SK-N-SH (cell line): Measurements from ENCODE around the gene ALDH3A2. TPM values are rescaled to one million over a fixed set of nuclear protein-coding genes. Genes with fewer than 3 reads are reported as not detected.

Source experiments
- CTCF ChIA-PET: fragments of 300-600, 350-600 bp; formaldehyde crosslinking; extraction: SDS; loops from one replicate; lab custom pipeline; 2021; lab: Yijun Ruan, JAX
- POLR2A ChIA-PET: fragments of 350-600 bp; sonication (Branson Sonifier 250); formaldehyde crosslinking; extraction: SDS; loops from one replicate; lab custom pipeline; 2020; ENCODE audit warnings: antibody characterized with exemption, inconsistent platforms; lab: Yijun Ruan, JAX
- DNase-seq: peaks from one replicate; pipeline ENCODE4 v3.0.0; 2012
- H2AFZ ChIP-seq: fragments of 200-600 bp; sonication (generic); 2 replicates; pipeline ENCODE4 v1.8.1; 2016; ENCODE audit warnings: antibody characterized with exemption, mild to moderate bottlenecking, low read depth
- H3F3A ChIP-seq: fragments of 200-600 bp; sonication (generic); replicated peaks from 2 replicates; pipeline ENCODE3; 2016; ENCODE audit warnings: antibody characterized with exemption, mild to moderate bottlenecking; ENCODE audit not compliant: insufficient read depth
- H3K27ac ChIP-seq, 2 experiments: fragments of 200-500 bp in 1 of 2; fragments of 200-600 bp in 1 of 2; sonication (Bioruptor generic) in 1 of 2; sonication (generic), shearing (Covaris generic) in 1 of 2; 2 replicates each; pipeline versions ENCODE4 v1.5.1 to v1.6.1; 2014 to 2016; ENCODE audit warnings: low read depth in 2 of 2, inconsistent platforms in 1 of 2, low read length in 1 of 2, mild to moderate bottlenecking in 1 of 2, mixed read lengths in 1 of 2
- H3K27me3 ChIP-seq: fragments of 200-600 bp; sonication (generic), shearing (Covaris generic); 2 replicates; pipeline ENCODE4 v1.6.1; 2016; ENCODE audit warnings: mixed run types; ENCODE audit not compliant: insufficient read depth
- H3K36me3 ChIP-seq, 2 experiments: fragments of 200-500 bp in 1 of 2; fragments of 200-600 bp in 1 of 2; sonication (Bioruptor generic) in 1 of 2; sonication (generic) in 1 of 2; replicated peaks in 1 of 2; 2 replicates each; pipeline versions ENCODE3 to v1.5.1; 2014 to 2016; ENCODE audit warnings: low read length in 1 of 2, mild to moderate bottlenecking in 1 of 2; ENCODE audit not compliant: insufficient read depth in 2 of 2, control insufficient read depth in 1 of 2
- H3K4me1 ChIP-seq, 2 experiments: fragments of 200-500 bp in 1 of 2; fragments of 200-600 bp in 1 of 2; sonication (Bioruptor generic) in 1 of 2; sonication (generic), shearing (Covaris generic) in 1 of 2; 2 replicates each; pipeline versions ENCODE4 v1.5.1 to v1.6.1; 2014 to 2016; ENCODE audit warnings: low read depth in 1 of 2, low read length in 1 of 2, mixed run types in 1 of 2; ENCODE audit not compliant: insufficient read depth in 2 of 2, control insufficient read depth in 1 of 2
- H3K4me2 ChIP-seq: fragments of 200-600 bp; sonication (generic), shearing (Covaris generic); 2 replicates; pipeline ENCODE4 v1.6.1; 2017; ENCODE audit warnings: mixed run types
- H3K4me3 ChIP-seq, 2 experiments: fragments of 200-500 bp in 1 of 2; fragments of 200-600 bp in 1 of 2; sonication (Bioruptor generic) in 1 of 2; sonication (generic), shearing (Covaris generic) in 1 of 2; 2 replicates each; pipeline versions ENCODE4 v1.5.1 to v1.8.1; 2014 to 2016; ENCODE audit warnings: low read depth in 2 of 2, inconsistent platforms in 1 of 2, low read length in 1 of 2, mild to moderate bottlenecking in 1 of 2, mixed read lengths in 1 of 2, moderate library complexity in 1 of 2
- H3K79me2 ChIP-seq: fragments of 200-600 bp; sonication (generic); 2 replicates; pipeline ENCODE4 v1.8.1; 2017; ENCODE audit warnings: mild to moderate bottlenecking; ENCODE audit not compliant: insufficient read depth
- H3K9ac ChIP-seq: fragments of 200-600 bp; sonication (generic); 2 replicates; pipeline ENCODE4 v1.6.1; 2017; ENCODE audit warnings: mixed run types
- H3K9me2 ChIP-seq: fragments of 200-600 bp; sonication (generic); 2 replicates; pipeline ENCODE4 v1.6.1; 2017; ENCODE audit warnings: mixed run types
- H3K9me3 ChIP-seq: fragments of 200-600 bp; sonication (generic); 2 replicates; pipeline ENCODE4 v1.6.1; 2017; ENCODE audit warnings: mixed run types, mild to moderate bottlenecking, moderate library complexity
- H4K20me1 ChIP-seq: fragments of 200-600 bp; sonication (generic); 2 replicates; pipeline ENCODE4 v1.6.1; 2017; ENCODE audit warnings: mild to moderate bottlenecking, mixed run types; ENCODE audit not compliant: insufficient read depth
- CHD2 ChIP-seq: fragments of 150-350 bp; IDR thresholded peaks from 2 replicates; pipeline ENCODE4 v1.6.1; 2018; ENCODE audit warnings: low read length; ENCODE audit not compliant: partially characterized antibody
- ELF1 ChIP-seq: IDR thresholded peaks from 2 replicates; pipeline ENCODE4 v1.4.0; 2012
- EP300 ChIP-seq, 2 experiments: IDR thresholded peaks; 2 replicates each; pipeline versions ENCODE4 v1.4.0 to v1.6.1; 2012; ENCODE audit warnings: borderline replicate concordance in 1 of 2, low read depth in 1 of 2, low read length in 1 of 2
- FOSL2 ChIP-seq: IDR thresholded peaks from 2 replicates; pipeline ENCODE4 v1.4.0; 2012; ENCODE audit warnings: low read depth, mild to moderate bottlenecking, moderate library complexity, borderline replicate concordance
- FOXJ3 ChIP-seq: sonication (generic); formaldehyde crosslinking; IDR thresholded peaks from 2 replicates; pipeline ENCODE4 v1.5.1; 2020; ENCODE audit warnings: mild to moderate bottlenecking, missing genetic modification reagents
- FOXM1 ChIP-seq: IDR thresholded peaks from 2 replicates; pipeline ENCODE4 v1.4.0; 2012; ENCODE audit warnings: low read depth, mild to moderate bottlenecking
- MEF2A ChIP-seq: IDR thresholded peaks from 2 replicates; pipeline ENCODE4 v1.4.0; 2012; ENCODE audit warnings: low read depth, borderline replicate concordance
- MXI1 ChIP-seq: IDR thresholded peaks from 2 replicates; pipeline ENCODE4 v1.6.1; 2012; ENCODE audit warnings: mild to moderate bottlenecking, low read depth, low read length, improper control_type of control experiment
- NFIC ChIP-seq: IDR thresholded peaks from 2 replicates; pipeline ENCODE4 v1.4.0; 2012; ENCODE audit warnings: borderline replicate concordance
- NRF1 ChIP-seq: IDR thresholded peaks from 2 replicates; pipeline ENCODE4 v1.6.1; 2012; ENCODE audit warnings: low read depth, mild to moderate bottlenecking, low read length
- POLR2AphosphoS5 ChIP-seq: IDR thresholded peaks from 2 replicates; pipeline ENCODE4 v1.6.1; 2012; ENCODE audit warnings: low read depth, low read length
- RAD21 ChIP-seq: IDR thresholded peaks from 2 replicates; pipeline ENCODE4 v1.6.1; 2012; ENCODE audit warnings: mild to moderate bottlenecking, low read length
- RFX5 ChIP-seq: IDR thresholded peaks from 2 replicates; pipeline ENCODE4 v1.6.1; 2012; ENCODE audit warnings: mild to moderate bottlenecking, improper control_type of control experiment, low read length
- SIN3A ChIP-seq: IDR thresholded peaks from 2 replicates; pipeline ENCODE4 v1.6.1; 2012; ENCODE audit warnings: low read depth, mild to moderate bottlenecking, low read length, moderate library complexity, borderline replicate concordance
- SMC3 ChIP-seq: IDR thresholded peaks from 2 replicates; pipeline ENCODE4 v1.6.1; 2012; ENCODE audit warnings: low read depth, low read length, improper control_type of control experiment
- TEAD4 ChIP-seq: IDR thresholded peaks from 2 replicates; pipeline ENCODE4 v1.4.0; 2012; ENCODE audit warnings: mild to moderate bottlenecking, borderline replicate concordance; ENCODE audit not compliant: insufficient read depth
- WGBS: methylation state at CpG from one replicate; pipeline ENCODE4 v1.1.6; 2017; ENCODE audit warnings: low lambda C conversion rate; 5-methylcytosine and 5-hydroxymethylcytosine counted together
- polyA plus RNA-seq, 3 experiments: library from polyadenylated mRNA; depleted of rRNA; stranded (reverse); fragments of >200 nt; gene quantifications; 2 replicates each; pipeline ENCODE4 v1.2.3, GENCODE V29; 2012
- TF ChIP-seq, protein P1 (sequence below): IDR thresholded peaks from 2 replicates; pipeline ENCODE4 v1.6.1; 2012; ENCODE audit warnings: mild to moderate bottlenecking, low read depth, low read length, moderate library complexity
- TF ChIP-seq, protein P2 (sequence below): IDR thresholded peaks from 2 replicates; pipeline ENCODE4 v1.4.0; 2012; ENCODE audit warnings: low read depth, borderline replicate concordance

Gene ALDH3A2
- polyA plus RNA-seq, 1 of the 3 experiments (the other 2 are of a cell fraction) = 16.6 TPM

DNA sequence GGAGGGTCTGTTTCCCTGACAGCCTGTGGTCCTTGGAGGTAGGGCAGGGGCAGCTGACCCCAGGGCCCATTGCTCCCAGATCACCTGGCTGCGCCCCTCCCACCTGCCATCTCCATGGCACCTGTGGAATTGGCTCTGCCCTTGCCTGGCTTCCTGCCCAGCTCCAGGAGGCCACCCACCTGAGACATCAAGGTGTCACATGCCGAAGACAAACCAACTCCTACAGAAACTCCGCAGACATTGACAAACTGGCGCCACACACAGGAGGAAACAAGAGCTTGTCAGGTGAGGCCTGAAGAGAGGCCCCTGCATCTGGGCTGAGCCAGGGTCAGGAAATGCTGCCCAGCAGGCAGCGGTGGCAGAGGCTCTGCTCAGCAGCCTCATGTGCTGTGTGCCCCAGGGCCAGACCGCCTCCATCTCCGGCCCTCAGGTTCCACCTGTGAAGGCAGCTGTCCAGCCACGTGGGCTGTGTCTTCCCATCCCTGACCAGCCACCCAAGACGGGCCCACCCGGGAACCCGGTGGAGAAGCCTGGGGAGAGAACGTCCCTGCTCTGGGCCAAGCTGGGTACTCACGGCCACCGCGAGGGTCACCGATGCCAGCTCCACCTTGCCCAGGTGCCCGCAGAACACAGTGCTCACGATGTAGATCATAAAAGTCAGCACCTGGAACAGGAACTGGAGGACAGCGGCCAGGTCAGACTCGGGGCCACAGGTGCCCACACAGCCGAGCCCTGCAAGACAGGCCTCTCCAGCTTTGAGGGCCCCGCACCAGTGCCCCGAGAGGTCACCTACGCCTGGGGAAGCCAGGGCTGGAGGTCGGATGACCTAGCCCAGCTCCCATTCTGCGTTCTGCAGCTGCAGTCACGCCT lies 66.2 kb downstream of the ALDH3A2 start:
- ChIA-PET CTCF (interaction anchor here (0.7 to 2.6 kb wide), 3 partner anchors 30 to 52 kb away, joined by 3 to 9 read pairs (median 5); no protein-coding TSS in a partner anchor), POLR2A (interaction anchor here (0.7 kb wide), 1 partner anchor 412 kb away, joined by 3 read pairs; no protein-coding TSS in a partner anchor)
- Histone ChIP-seq H3K9me3 (no peaks in the 10 kb centered on the region), H3F3A (no peaks in the 10 kb centered on the region), H3K9me2 (no peaks in the 10 kb centered on the region), H3K27me3 (no peaks in the 10 kb centered on the region), H3K36me3 (no peaks in the 10 kb centered on the region), H3K79me2 (no peaks in the 10 kb centered on the region), H3K4me2 (no peak overlapping the region), H3K4me3 (no peak overlapping the region), H4K20me1 (no peaks in the 10 kb centered on the region), H3K9ac (no peak overlapping the region), H3K27ac (no peak overlapping the region), H2AFZ (no peak overlapping the region), H3K4me1 (peaks cover 0 to 7% of the 10 kb centered on the region in 2 experiments; a peak in 1 of 4 replicates)
- TF ChIP-seq NFIC (no peak), FOXJ3 (CRISPR knock-in tag) (no peak), RAD21 (no peak), ELF1 (no peak), FOSL2 (no peak), CHD2 (no peak), RFX5 (no peak), POLR2AphosphoS5 (no peak), MXI1 (no peak), EP300 (IDR thresholded peaks at IDR 0.05; ENCODE audit: borderline replicate concordance in 1 of 2, low read depth in 1 of 2, low read length in 1 of 2) (no peak), FOXM1 (no peak), TEAD4 (no peak), SMC3 (no peak), MEF2A (no peak), SIN3A (no peak), NRF1 (no peak)
- TF ChIP-seq, protein P1, sequence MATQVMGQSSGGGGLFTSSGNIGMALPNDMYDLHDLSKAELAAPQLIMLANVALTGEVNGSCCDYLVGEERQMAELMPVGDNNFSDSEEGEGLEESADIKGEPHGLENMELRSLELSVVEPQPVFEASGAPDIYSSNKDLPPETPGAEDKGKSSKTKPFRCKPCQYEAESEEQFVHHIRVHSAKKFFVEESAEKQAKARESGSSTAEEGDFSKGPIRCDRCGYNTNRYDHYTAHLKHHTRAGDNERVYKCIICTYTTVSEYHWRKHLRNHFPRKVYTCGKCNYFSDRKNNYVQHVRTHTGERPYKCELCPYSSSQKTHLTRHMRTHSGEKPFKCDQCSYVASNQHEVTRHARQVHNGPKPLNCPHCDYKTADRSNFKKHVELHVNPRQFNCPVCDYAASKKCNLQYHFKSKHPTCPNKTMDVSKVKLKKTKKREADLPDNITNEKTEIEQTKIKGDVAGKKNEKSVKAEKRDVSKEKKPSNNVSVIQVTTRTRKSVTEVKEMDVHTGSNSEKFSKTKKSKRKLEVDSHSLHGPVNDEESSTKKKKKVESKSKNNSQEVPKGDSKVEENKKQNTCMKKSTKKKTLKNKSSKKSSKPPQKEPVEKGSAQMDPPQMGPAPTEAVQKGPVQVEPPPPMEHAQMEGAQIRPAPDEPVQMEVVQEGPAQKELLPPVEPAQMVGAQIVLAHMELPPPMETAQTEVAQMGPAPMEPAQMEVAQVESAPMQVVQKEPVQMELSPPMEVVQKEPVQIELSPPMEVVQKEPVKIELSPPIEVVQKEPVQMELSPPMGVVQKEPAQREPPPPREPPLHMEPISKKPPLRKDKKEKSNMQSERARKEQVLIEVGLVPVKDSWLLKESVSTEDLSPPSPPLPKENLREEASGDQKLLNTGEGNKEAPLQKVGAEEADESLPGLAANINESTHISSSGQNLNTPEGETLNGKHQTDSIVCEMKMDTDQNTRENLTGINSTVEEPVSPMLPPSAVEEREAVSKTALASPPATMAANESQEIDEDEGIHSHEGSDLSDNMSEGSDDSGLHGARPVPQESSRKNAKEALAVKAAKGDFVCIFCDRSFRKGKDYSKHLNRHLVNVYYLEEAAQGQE = no peak
- TF ChIP-seq, protein P2, sequence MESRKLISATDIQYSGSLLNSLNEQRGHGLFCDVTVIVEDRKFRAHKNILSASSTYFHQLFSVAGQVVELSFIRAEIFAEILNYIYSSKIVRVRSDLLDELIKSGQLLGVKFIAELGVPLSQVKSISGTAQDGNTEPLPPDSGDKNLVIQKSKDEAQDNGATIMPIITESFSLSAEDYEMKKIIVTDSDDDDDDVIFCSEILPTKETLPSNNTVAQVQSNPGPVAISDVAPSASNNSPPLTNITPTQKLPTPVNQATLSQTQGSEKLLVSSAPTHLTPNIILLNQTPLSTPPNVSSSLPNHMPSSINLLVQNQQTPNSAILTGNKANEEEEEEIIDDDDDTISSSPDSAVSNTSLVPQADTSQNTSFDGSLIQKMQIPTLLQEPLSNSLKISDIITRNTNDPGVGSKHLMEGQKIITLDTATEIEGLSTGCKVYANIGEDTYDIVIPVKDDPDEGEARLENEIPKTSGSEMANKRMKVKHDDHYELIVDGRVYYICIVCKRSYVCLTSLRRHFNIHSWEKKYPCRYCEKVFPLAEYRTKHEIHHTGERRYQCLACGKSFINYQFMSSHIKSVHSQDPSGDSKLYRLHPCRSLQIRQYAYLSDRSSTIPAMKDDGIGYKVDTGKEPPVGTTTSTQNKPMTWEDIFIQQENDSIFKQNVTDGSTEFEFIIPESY = no peak
- 93% methylated on average over 15 of the region's 27 CpGs for WGBS
- DNase-seq = no peak
